Raji (cell line): Measurements from ENCODE around the gene RCOR3.
A peak's percentile ranks its signal among the peaks of the same experiment; 100 is the strongest.

Experiments
- POLR2A ChIP-seq: IDR thresholded peaks from 2 replicates; pipeline ENCODE4 v1.6.1; 2011; ENCODE audit warnings: low read depth, low read length, control low read depth; ENCODE audit not compliant: insufficient read depth

The RCOR3 gene

GRCh38 chr1:211260141-211261107, 1.3 kb downstream of the RCOR3 start:
- peak; percentile 56 for TF ChIP-seq POLR2A

GRCh38 chr1:211261229-211261628, 2.1 kb downstream of the RCOR3 start:
- TF ChIP-seq POLR2A: no peak

GRCh38 chr1:211267204-211267857, 8.2 kb downstream of the RCOR3 start:
- TF ChIP-seq POLR2A: no peak

- TF ChIP-seq POLR2A: no peak
Observed at GRCh38 chr1:211279340-211279739, 20.2 kb downstream of the RCOR3 start.

- no peak for TF ChIP-seq POLR2A
Observed at GRCh38 chr1:211280910-211281309, 21.7 kb downstream of the RCOR3 start.

- TF ChIP-seq POLR2A: no peak
Observed at GRCh38 chr1:211281320-211282022, 22.3 kb downstream of the RCOR3 start.

GRCh38 chr1:211282023-211282373, 22.8 kb downstream of the RCOR3 start:
- no peak for TF ChIP-seq POLR2A

GRCh38 chr1:211285196-211285595, 26.0 kb downstream of the RCOR3 start:
- no peak for TF ChIP-seq POLR2A

- no peak for TF ChIP-seq POLR2A
Observed at GRCh38 chr1:211287218-211287617, 28.1 kb downstream of the RCOR3 start.

- TF ChIP-seq POLR2A: no peak
Observed at GRCh38 chr1:211292411-211292810, 33.2 kb downstream of the RCOR3 start.

- no peak for TF ChIP-seq POLR2A
Observed at GRCh38 chr1:211296396-211296795, 37.2 kb downstream of the RCOR3 start.

- no peak for TF ChIP-seq POLR2A
Observed at GRCh38 chr1:211305044-211305443, 45.9 kb downstream of the RCOR3 start.

- no peak for TF ChIP-seq POLR2A
Observed at GRCh38 chr1:211309617-211310016, 50.5 kb downstream of the RCOR3 start.

- no peak for TF ChIP-seq POLR2A
Observed at GRCh38 chr1:211313392-211313791, 54.2 kb downstream of the RCOR3 start.

GRCh38 chr1:211318576-211319280, 59.6 kb downstream of the RCOR3 start:
- no peak for TF ChIP-seq POLR2A

GRCh38 chr1:211319892-211320291, 60.7 kb downstream of the RCOR3 start:
- TF ChIP-seq POLR2A: no peak

- no peak for TF ChIP-seq POLR2A
Observed at GRCh38 chr1:211320980-211321379, 61.8 kb downstream of the RCOR3 start.
